ENCODE results near the gene ENTPD7.
A peak's percentile ranks its signal among the peaks of the same experiment; 100 is the strongest.
"Not testable (repeated sequence)": the region's sequence is repeated elsewhere in the genome, so short reads cannot be mapped to it uniquely, and the experiment has no call there.

The ENTPD7 gene

GRCh38 chr10:99732033-99732842 lies 72.9 kb downstream of the ENTPD7 start, which contains the start of the genes COX15 and CUTC:
Gene COX15, minus strand, starts transcription at chr10:99732127. Its CDS starts 78 bp downstream, at chr10:99732049.
Gene CUTC, plus strand, starts transcription at chr10:99732234. Its CDS starts 115 bp downstream, at chr10:99732349.
- Histone ChIP-seq H3K27ac (ENCODE audit: low read depth, low read length) (peak within 1 kb of the TSS; percentile 63), H3K27me3 (ENCODE audit: low read length) (no peaks in the 10 kb centered on the region), H3K4me2 (ENCODE audit: low read depth, low read length, poor library complexity, severe bottlenecking) (peak within 1 kb of the TSS; percentile 88), H3K36me3 (ENCODE audit: low read length) (peaks cover 20% of the 10 kb centered on the region), H2AFZ (ENCODE audit: low read depth, low read length, severe bottlenecking) (peak within 1 kb of the TSS; percentile 85), H3K79me2 (ENCODE audit: insufficient read depth, low read length) (peaks cover 45% of the 10 kb centered on the region), H3K9me2 (replicated peaks; ENCODE audit: insufficient read depth, low read length) (no peaks in the 10 kb centered on the region), H3K9ac (ENCODE audit: low read length) (peak within 1 kb of the TSS; percentile 95), H4K20me1 (ENCODE audit: low read depth, low read length) (no peaks in the 10 kb centered on the region), H3K4me3 (ENCODE audit: insufficient read depth, low read length, poor library complexity, severe bottlenecking) (peak within 1 kb of the TSS; percentile 96), H3K9me3 (ENCODE audit: insufficient read depth, low read length) (no peaks in the 10 kb centered on the region), H3F3A (ENCODE audit: insufficient read depth) (no peaks in the 10 kb centered on the region)
- TF ChIP-seq CTCF (IDR thresholded peaks at IDR 0.05; ENCODE audit: insufficient read depth, low read length, poor library complexity, severe bottlenecking) (no peak), EZH2phosphoT487 (conservative IDR thresholded peaks at IDR 0.05; ENCODE audit: low read length) (no peak)

- H3F3A ChIP-seq (ENCODE audit: insufficient read depth) = no peaks in the 10 kb centered on the region
- no peak overlapping the region for H2AFZ ChIP-seq (ENCODE audit: low read depth, low read length, severe bottlenecking)
- no peak overlapping the region for H3K27ac ChIP-seq (ENCODE audit: low read depth, low read length)
- no peaks in the 10 kb centered on the region for H3K27me3 ChIP-seq (ENCODE audit: low read length)
- no peaks in the 10 kb centered on the region for H3K9me3 ChIP-seq (ENCODE audit: insufficient read depth, low read length)
- H3K4me2 ChIP-seq (ENCODE audit: low read depth, low read length, poor library complexity, severe bottlenecking) = peak overlapping the region; percentile 88
- peaks cover 50% of the 10 kb centered on the region for H3K79me2 ChIP-seq (ENCODE audit: insufficient read depth, low read length)
- no peaks in the 10 kb centered on the region for H4K20me1 ChIP-seq (ENCODE audit: low read depth, low read length)
- no peaks in the 10 kb centered on the region for H3K9me2 ChIP-seq (replicated peaks; ENCODE audit: insufficient read depth, low read length)
- H3K9ac ChIP-seq (ENCODE audit: low read length) = 0 out of 2 replicates have a peak overlapping the region, but pooled peaks have one; percentile 5
- TF ChIP-seq EZH2phosphoT487 (conservative IDR thresholded peaks at IDR 0.05; ENCODE audit: low read length) = no peak
- peaks cover 24% of the 10 kb centered on the region for H3K36me3 ChIP-seq (ENCODE audit: low read length)
- peak overlapping the region; percentile 30 for H3K4me3 ChIP-seq (ENCODE audit: insufficient read depth, low read length, poor library complexity, severe bottlenecking)
Measured at GRCh38 chr10:99733366-99733765, 74.1 kb downstream of the ENTPD7 start.

- not testable (repeated sequence) for H4K20me1 ChIP-seq (ENCODE audit: low read depth, low read length); H3K27ac ChIP-seq (ENCODE audit: low read depth, low read length); H3K9me2 ChIP-seq (replicated peaks; ENCODE audit: insufficient read depth, low read length); H3F3A ChIP-seq (ENCODE audit: insufficient read depth); H3K4me3 ChIP-seq (ENCODE audit: insufficient read depth, low read length, poor library complexity, severe bottlenecking); H3K27me3 ChIP-seq (ENCODE audit: low read length); H2AFZ ChIP-seq (ENCODE audit: low read depth, low read length, severe bottlenecking); H3K9me3 ChIP-seq (ENCODE audit: insufficient read depth, low read length)
- Histone ChIP-seq H3K9ac (ENCODE audit: low read length) (0 out of 2 replicates have a peak overlapping the region, but pooled peaks have one; percentile 5), H3K79me2 (ENCODE audit: insufficient read depth, low read length) (peaks cover 56% of the 10 kb centered on the region), H3K4me2 (ENCODE audit: low read depth, low read length, poor library complexity, severe bottlenecking) (peak overlapping the region; percentile 88), H3K36me3 (ENCODE audit: low read length) (peaks cover 29% of the 10 kb centered on the region)
Measured at GRCh38 chr10:99734111-99734510, 74.8 kb downstream of the ENTPD7 start.

GRCh38 chr10:99740260-99740659 lies 81.0 kb downstream of the ENTPD7 start:
- no peak for TF ChIP-seq CTCF (IDR thresholded peaks at IDR 0.05; ENCODE audit: insufficient read depth, low read length, poor library complexity, severe bottlenecking)
- no peak for TF ChIP-seq EZH2phosphoT487 (conservative IDR thresholded peaks at IDR 0.05; ENCODE audit: low read length)
- no peaks in the 10 kb centered on the region for H3F3A ChIP-seq (ENCODE audit: insufficient read depth)
- peaks cover 8% of the 10 kb centered on the region; the same call in 1 of the 2 replicates for H3K9me3 ChIP-seq (ENCODE audit: insufficient read depth, low read length)
- no peak overlapping the region for H3K4me2 ChIP-seq (ENCODE audit: low read depth, low read length, poor library complexity, severe bottlenecking)
- H3K36me3 ChIP-seq (ENCODE audit: low read length) = peaks cover 74% of the 10 kb centered on the region
- no peaks in the 10 kb centered on the region for H3K27me3 ChIP-seq (ENCODE audit: low read length)
- H3K9ac ChIP-seq (ENCODE audit: low read length) = no peak overlapping the region
- H4K20me1 ChIP-seq (ENCODE audit: low read depth, low read length) = no peaks in the 10 kb centered on the region
- peaks cover 30% of the 10 kb centered on the region for H3K79me2 ChIP-seq (ENCODE audit: insufficient read depth, low read length)
- no peak overlapping the region for H3K27ac ChIP-seq (ENCODE audit: low read depth, low read length)
- H2AFZ ChIP-seq (ENCODE audit: low read depth, low read length, severe bottlenecking) = no peak overlapping the region
- H3K9me2 ChIP-seq (replicated peaks; ENCODE audit: insufficient read depth, low read length) = no peaks in the 10 kb centered on the region
- H3K4me3 ChIP-seq (ENCODE audit: insufficient read depth, low read length, poor library complexity, severe bottlenecking) = no peak overlapping the region

All from SU-DHL-6 (cell line).